Stimulated activated CD8-positive, alpha-beta memory T cell treated with anti-CD3 and anti-CD28 coated beads, Interleukin-12 subunit alpha, Interleukin-12 subunit beta, amount 100 ng/mL, for 24 hours (primary cell): Measurements from ENCODE around the gene TRIM39.
"Not testable (repeated sequence)": the region's sequence is repeated elsewhere in the genome, so short reads cannot be mapped to it uniquely, and the experiment has no call there.

ENCODE experiments used
- DNase-seq: peaks from one replicate; pipeline ENCODE4 v3.0.0-alpha.2; 2020; ENCODE audit errors: extremely low read depth

TRIM39 gene

DNA sequence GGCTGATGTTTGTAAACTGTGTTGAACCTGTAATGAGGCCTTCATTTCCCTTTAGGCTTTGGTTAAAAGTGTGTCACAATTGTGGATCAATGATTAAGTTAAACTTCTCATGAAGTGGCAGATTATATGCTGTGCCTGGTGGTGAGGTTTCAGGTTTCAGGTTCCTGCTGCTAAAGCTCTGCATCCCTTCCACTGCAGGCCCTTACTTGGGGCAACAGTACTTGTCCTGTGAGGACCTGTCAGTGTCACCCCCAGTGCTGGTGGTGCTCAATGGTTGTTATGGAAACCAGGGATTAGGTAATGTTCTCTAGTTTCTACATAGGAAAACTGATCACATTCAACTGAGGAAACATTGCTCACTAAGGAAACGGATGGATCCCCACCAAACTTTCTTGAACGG is 36.7 kb downstream of the TRIM39 start:
- DNase-seq = no peak

DNA sequence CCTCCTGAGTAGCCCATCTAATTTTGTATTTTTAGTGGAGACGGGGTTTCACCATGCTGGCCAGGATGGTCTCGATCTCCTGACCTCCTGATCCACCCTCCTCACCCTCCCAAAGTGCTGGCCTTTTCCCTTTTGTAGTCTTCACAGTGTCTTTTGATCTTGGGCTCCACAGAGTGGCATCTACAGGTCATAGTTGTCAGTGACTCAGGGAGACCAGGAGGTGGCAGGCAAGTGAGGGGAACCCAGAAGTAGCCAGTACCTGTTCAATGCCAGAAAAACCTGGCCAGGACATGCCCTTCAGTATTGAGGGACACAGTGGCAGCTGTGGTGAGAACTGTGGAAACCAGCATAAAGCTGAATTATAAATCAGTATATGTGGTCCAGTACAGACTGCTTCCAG is 37.9 kb downstream of the TRIM39 start:
- no peak for DNase-seq

DNA sequence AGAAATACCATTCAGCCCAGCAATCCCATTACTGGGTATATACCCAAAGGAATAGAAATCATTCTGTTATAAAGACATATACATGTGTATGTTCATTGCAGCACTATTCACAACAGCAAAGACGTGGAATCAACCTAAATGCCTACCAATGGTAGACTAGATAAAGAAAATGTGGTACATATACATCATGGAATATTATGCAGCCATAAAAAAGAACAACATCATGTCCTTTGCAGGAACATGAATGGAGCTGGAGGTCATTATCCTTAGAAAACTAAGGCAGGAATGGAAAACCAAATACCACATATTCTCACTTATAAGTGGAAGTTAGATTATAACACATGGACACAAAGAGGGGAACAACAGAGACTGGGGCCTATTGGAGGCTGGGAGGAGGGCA is 42.6 kb downstream of the TRIM39 start:
- DNase-seq = not testable (repeated sequence)

DNA sequence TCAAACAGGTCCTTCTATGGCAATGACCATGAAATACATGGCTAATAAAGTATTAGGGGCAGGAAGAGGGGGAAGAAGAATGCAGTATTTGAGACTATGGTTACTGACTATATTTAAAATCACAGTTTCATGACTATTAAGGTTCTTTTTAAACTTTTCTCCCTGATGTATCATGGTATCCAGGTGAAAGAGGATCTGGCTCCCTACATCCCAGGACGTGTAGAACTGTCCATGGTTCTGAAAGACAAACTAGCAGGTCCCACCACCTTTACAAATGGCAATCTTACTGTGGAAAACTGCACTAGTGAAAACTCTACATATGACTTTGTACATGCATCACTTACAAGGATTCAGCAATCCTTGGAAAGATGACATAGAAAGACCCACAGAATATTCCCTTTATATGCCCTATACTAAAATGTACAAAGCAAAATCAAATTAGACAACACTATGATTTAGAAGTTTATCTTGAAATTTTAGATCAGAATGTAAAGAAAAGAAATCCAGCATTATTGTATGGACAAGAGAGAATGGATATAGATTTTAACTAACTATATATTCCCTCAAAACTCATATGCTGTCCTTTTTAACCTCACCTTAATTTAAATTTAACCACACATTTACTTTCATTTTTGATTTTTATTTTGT is 51.7 kb downstream of the TRIM39 start:
- no peak for DNase-seq

DNA sequence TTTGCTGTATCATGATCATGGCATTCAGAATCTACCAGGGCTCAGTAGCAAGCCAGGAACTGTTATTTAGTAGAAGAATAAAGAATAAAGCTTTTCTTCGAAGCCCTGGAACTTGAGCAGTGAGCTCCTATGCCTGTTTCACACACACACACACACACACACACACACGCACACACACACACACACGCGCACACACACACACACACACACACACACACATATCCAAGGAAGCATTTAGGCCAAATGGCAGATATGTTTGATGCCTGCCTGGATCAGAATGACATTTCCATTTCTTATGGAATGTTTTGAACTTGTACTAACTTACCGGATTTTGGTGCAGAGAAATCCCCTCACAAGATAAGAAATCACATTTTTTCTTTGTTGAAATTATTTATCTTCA is 53.7 kb downstream of the TRIM39 start:
- no peak for DNase-seq

DNA sequence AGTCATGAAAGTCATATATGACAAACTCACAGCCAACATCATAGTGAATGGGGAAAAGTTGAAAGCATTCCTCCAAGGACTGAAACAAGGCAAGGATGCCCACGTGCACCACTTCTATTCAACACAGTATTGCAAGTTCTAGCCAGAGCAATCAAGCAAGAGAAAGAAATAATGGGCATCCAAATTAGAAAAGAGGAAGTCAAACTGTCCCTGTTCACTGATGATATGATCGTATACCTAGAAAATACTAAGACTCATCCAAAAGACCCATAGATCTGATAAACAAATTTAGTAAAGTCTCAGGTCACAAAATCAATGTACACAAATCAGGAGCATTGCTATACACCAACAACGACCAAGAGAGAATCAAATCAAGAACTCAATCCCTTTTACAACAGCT is 59.4 kb downstream of the TRIM39 start:
- no peak for DNase-seq

DNA sequence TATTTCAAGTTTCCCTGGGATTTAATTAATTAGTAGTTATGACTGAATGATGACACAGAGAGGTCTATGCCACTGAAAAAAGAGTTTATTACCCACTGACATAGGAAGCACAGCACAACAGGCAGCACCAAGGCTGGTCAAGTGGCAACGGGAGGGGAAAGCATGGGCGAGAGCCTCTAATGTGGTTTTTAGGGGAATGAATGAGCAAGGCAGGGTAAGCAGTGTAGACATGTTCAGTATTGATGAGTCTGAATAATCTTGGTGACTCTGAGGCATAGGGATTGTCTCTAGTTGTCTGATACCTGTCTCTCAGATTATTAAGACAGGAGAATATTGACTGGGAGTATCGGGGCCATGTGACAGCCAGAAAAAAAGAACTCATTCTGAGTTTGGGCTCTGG is 64.5 kb downstream of the TRIM39 start:
- DNase-seq = no peak
